ENCODE measurements around the gene PAOX. TPM values are rescaled to one million over a fixed set of nuclear protein-coding genes. Genes with fewer than 3 reads are reported as not detected.

The PAOX gene
- total RNA-seq, 3 donors from 2014 or later = 7.5 to 9.3 (median 8.3) TPM

GRCh38 chr10:133351408-133352318, 27.4 kb upstream of the PAOX start:
- Histone ChIP-seq H3K36me3 (ENCODE audit: low read depth) (no peaks in the 10 kb centered on the region), H3K4me1 (ENCODE audit: low read depth) (peaks cover 6% of the 10 kb centered on the region), H3K4me3 (no peak overlapping the region), H3K9me3 (no peaks in the 10 kb centered on the region)
- DNase-seq = peak in 1 of 3 donors; percentile 24
- TF ChIP-seq CTCF (IDR thresholded peaks at IDR 0.05) = no peak
- intact Hi-C loops (cut with DNase I, micrococcal nuclease) = no loop called here
- ATAC-seq = no peak

- Histone ChIP-seq H3K4me1 (ENCODE audit: low read depth) (peaks cover 9% of the 10 kb centered on the region), H3K9me3 (no peaks in the 10 kb centered on the region), H3K36me3 (ENCODE audit: low read depth) (no peaks in the 10 kb centered on the region), H3K4me3 (no peak overlapping the region)
- TF ChIP-seq CTCF (IDR thresholded peaks at IDR 0.05) = no peak
- DNase-seq (peak in 1 of 3 donors; percentile 32), ATAC-seq (no peak)
- intact Hi-C loops (cut with DNase I, micrococcal nuclease) = no loop called here
These were observed 25.7 kb upstream of the PAOX start for GRCh38 chr10:133353202-133353959.

DNA sequence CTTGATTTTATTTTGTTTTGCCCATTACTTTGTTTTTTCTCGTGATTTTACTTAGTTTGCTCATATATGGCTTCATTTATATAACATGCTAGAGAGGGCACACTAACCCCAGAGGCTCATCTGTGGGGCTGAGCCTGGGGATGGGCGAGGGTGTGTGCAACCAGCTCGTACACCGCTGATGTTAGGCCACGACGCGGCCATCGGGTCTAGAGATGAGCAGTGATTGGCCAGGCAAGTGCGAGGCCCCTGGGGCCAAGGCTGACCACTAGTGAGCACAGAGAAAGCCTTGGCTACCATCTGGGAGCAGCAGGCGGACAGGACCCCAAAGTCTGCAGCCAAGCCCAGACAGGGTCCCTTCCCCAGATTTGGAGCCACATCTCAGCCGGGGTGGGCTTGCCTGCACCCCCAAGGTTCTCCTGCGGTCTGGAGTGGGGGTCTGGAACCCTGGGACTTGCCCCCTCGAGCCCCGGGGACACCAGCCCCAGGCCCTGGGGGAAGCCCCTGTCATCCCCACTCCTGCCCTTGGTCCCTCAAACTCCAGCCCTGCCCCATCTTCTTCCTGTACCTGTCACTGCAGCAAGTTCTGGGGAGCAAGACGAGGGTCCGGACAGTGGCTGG, 25.0 kb upstream of the PAOX start:
- no peak for TF ChIP-seq CTCF (IDR thresholded peaks at IDR 0.05)
- intact Hi-C loops (cut with DNase I, micrococcal nuclease) = no loop called here
- Histone ChIP-seq H3K36me3 (ENCODE audit: low read depth) (no peaks in the 10 kb centered on the region), H3K4me3 (no peak overlapping the region), H3K9me3 (no peaks in the 10 kb centered on the region), H3K4me1 (ENCODE audit: low read depth) (peaks cover 9% of the 10 kb centered on the region)
- ATAC-seq (no peak), DNase-seq (peak in 1 of 3 donors; percentile 26)

DNA sequence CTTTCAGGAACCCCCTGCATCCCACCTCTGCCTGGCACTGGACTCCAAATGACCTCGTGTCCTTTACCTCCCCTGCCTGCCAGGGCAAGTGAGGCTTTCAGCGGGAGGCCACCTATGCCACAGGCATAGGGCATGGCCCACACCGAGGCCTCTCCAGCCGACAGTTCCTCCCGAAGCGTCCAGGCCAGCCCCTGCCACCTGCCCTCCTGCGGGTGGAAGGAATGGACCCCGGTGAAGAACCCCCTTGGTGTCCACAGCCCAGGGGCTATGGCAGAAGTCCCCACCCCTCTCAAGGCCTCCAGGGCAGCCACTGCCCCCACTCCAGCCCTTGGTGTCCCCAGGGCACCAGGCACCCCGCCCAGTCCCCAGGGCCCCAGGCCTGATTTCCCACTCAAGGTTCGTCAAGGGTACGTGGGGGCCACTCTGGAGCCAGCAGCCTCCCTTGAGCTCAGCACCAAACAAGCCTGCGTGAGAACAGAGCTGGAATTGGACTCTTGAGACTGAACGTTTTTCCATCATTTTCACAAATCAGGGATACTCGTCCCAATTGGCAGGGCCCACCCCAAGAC, 24.3 kb upstream of the PAOX start:
- Histone ChIP-seq H3K4me3 (no peak overlapping the region), H3K4me1 (ENCODE audit: low read depth) (peaks cover 9% of the 10 kb centered on the region), H3K36me3 (ENCODE audit: low read depth) (no peaks in the 10 kb centered on the region), H3K9me3 (no peaks in the 10 kb centered on the region)
- no peak for DNase-seq
- ATAC-seq = no peak
- TF ChIP-seq CTCF (IDR thresholded peaks at IDR 0.05) = no peak
- intact Hi-C loops (cut with DNase I, micrococcal nuclease) = no loop called here

DNA sequence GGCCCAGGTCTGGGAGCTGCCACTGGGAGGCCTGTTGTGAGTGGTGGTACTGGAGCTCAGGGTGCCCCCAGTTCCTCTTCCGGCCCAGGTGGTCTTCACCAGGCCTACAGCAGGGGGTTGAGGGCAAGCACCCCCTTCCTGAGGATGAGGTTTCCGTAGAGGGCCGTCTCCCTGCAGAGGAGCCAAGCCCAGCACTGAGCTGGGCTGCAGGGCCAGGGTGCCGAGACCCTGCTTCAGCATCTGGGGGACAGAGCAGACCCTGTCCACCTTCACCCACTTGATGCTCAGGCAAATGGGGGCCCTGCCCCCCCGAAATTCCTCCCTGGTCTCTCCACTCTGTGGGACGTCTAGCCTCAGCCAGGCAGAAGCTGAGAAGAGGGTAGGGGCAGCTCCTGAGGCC, 23.8 kb upstream of the PAOX start:
- no peak overlapping the region for H3K4me3 ChIP-seq
- peaks cover 10% of the 10 kb centered on the region for H3K4me1 ChIP-seq (ENCODE audit: low read depth)
- no peaks in the 10 kb centered on the region for H3K9me3 ChIP-seq
- TF ChIP-seq CTCF (IDR thresholded peaks at IDR 0.05) = no peak
- intact Hi-C loops (cut with DNase I, micrococcal nuclease) = no loop called here
- ATAC-seq = no peak
- DNase-seq = no peak
- no peaks in the 10 kb centered on the region for H3K36me3 ChIP-seq (ENCODE audit: low read depth)
